Ureter (tissue), 1 donor: ENCODE results near the gene KRTAP5-8. TPM values are rescaled to one million over a fixed set of nuclear protein-coding genes. Genes with fewer than 3 reads are reported as not detected.
"Not testable (repeated sequence)": the region's sequence is repeated elsewhere in the genome, so short reads cannot be mapped to it uniquely, and the experiment has no call there.

Experiments used
- DNase-seq: peaks from one replicate; pipeline ENCODE4 v3.0.0-alpha.2; 2020; ENCODE audit warnings: low spot score
- total RNA-seq: library from RNA; stranded (reverse); gene quantifications from one replicate; pipeline ENCODE4 v1.2.4, GENCODE V29; 2023
- donor health status: DM: yes; HTN: yes; CAD: no.

KRTAP5-8 gene, protein sequence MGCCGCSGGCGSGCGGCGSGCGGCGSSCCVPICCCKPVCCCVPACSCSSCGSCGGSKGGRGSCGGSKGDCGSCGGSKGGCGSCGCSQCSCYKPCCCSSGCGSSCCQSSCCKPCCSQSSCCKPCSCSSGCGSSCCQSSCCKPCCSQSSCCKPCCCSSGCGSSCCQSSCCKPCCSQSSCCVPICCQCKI
- 5.0 TPM for total RNA-seq

GRCh38 chr11:71537977-71538665 is at the start of gene KRTAP5-8:
KRTAP5-8 (plus strand) TSS chr11:71538025; CDS start chr11:71538056, 31 bp downstream.
- DNase-seq: not testable (repeated sequence)

GRCh38 chr11:71488681-71489270 is 49.0 kb upstream of the KRTAP5-8 start:
- DNase-seq: no peak

DNA sequence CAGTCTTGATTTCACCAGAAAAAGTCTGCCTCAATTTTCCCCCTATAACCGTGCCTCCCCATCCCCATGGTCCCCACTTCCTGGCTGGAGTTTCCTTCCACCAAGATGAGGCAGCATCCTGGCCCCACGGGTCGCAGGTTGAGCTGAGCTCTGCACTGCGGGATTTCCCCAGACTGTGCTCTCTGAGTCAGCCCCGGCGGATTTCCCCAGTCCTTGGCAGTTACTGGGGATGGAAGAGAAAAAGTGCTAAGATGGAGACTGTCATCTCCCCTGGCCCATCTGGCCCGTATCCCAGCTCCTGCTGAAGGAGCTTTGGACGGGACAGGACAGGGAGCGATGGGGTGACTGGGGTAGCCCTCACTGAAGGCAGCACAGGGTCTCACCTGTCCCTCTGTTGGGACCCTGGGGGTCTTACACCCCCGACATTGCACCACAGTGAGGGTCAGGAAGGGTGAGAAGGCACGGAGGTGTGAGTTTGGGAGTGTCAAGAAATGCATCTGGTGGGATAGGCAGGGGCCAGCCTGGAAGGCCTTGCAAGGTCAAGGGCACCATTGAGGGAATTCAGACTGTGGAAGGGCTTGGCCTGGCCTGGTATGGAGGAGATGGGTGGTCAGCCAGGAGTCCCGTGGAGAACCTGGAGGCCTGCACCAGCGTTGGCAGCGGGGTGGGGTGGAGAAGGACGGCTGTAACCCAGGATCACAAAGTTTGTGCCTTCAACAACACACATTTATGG is 48.3 kb upstream of the KRTAP5-8 start:
- DNase-seq: peak; percentile 33

GRCh38 chr11:71490044-71490730 is 47.6 kb upstream of the KRTAP5-8 start:
- DNase-seq: peak; percentile 38

GRCh38 chr11:71490731-71491390 is 47.0 kb upstream of the KRTAP5-8 start:
- DNase-seq: peak; percentile 36

- DNase-seq: peak; percentile 28
Observed at GRCh38 chr11:71491531-71491930, 46.3 kb upstream of the KRTAP5-8 start.

- DNase-seq: no peak
Observed at GRCh38 chr11:71491940-71492339, 45.9 kb upstream of the KRTAP5-8 start.

DNA sequence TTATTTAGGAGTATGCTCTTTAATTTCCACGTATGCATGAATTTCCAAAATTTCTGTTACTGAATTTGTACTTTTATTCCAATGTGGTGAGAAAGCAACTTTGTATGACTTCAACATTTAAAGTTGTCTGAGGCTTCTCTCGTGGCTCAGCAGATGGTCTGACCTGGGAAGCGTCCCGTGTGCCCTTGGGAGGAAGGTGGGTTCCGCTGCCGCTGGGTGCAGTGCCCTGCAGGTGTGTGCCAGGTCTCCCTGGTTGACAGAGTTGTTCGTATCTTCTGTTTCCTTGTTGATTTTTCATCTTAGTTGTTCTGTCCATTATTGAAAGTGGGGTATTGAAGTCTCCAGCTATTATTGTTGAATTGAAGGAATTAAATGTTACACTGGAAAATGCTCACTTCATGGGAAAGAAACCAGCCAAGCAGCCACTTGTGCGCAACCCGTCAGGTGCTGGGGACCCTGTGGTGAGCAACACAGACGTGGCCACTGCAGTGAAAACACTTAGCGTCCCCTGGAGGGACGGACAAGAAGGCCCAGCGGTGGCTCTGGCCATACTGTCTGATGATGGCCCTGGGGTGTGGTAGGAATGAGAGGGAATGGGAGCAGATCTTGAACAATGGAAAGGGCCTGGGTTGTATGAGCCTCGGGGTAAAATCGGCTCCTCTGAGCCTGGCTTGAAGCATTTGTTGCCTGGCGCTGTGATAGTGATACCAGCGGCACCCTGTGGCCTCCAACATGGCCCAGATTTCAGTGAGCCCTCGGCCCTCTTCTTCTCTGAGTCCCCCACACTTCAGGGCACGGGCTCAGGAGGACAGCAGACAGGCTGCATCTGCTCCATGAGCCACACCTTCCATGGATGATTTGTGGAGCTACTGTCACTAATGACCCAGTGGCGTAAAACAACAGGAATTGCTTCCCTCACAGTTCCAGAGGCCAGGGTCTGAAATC is 42.3 kb upstream of the KRTAP5-8 start:
- peak; percentile 34 for DNase-seq

DNA sequence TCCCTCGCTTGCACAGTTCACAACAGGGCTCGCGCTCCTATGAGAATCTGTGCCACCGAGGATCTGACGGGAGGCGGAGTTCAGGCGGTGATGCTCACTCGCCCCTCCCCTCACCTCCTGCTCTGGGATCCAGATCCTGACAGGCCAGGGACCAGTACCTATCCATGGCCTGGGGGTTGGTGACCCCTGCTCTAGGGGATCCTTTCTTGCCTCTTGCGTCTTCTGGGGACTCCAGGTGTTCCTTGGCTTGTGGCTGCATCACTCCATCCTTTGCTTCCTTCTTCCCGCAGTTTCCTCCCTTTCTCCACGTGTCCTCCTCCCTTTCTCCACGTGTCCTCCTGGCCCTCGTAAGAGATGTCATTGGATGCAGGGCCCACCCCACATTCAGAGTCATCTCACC is 41.4 kb upstream of the KRTAP5-8 start:
- DNase-seq: peak; percentile 32

GRCh38 chr11:71498091-71498490 is 39.7 kb upstream of the KRTAP5-8 start:
- DNase-seq: no peak

DNA sequence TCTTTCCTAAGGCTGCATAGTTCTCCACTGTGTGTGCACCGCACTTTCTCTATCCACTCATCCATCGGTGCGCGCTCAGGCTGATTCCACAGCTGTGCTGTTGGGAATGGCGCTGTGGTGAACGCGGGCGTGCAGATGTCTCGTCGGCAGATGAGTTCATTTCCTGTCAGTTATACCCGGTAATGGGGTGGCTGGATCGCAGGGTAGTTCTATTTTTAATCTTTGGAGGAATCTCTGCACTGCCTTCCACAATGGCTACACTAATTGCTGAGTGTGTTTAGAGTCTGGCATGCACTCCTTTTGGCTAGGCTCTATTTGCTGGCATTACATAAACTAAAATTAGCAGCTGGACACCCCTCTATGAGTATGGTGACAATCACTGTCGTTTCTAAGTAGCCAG is 38.7 kb upstream of the KRTAP5-8 start:
- no peak for DNase-seq

GRCh38 chr11:71499546-71499945 is 38.3 kb upstream of the KRTAP5-8 start:
- no peak for DNase-seq

DNA sequence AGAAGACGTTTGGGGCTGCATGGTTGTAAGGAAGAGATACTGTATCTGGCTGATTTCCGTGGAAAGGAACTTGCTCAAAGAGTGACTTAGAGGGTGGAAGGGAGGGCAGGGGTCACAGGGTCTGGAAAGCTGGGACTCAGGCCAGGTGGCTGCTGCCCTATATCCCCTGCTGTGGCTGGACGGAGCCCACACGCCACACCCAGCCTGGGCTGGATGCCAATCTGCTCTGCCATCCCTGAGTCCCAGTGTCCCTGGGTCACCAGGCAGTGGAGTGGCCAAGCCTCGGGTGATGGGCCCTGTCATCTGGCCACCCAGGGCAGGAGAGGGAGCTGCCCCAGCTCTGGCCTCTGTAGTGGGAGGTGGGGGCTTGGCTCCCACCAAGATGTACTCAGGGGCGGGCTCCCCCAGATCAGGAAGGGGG is 37.2 kb upstream of the KRTAP5-8 start:
- DNase-seq: no peak

DNA sequence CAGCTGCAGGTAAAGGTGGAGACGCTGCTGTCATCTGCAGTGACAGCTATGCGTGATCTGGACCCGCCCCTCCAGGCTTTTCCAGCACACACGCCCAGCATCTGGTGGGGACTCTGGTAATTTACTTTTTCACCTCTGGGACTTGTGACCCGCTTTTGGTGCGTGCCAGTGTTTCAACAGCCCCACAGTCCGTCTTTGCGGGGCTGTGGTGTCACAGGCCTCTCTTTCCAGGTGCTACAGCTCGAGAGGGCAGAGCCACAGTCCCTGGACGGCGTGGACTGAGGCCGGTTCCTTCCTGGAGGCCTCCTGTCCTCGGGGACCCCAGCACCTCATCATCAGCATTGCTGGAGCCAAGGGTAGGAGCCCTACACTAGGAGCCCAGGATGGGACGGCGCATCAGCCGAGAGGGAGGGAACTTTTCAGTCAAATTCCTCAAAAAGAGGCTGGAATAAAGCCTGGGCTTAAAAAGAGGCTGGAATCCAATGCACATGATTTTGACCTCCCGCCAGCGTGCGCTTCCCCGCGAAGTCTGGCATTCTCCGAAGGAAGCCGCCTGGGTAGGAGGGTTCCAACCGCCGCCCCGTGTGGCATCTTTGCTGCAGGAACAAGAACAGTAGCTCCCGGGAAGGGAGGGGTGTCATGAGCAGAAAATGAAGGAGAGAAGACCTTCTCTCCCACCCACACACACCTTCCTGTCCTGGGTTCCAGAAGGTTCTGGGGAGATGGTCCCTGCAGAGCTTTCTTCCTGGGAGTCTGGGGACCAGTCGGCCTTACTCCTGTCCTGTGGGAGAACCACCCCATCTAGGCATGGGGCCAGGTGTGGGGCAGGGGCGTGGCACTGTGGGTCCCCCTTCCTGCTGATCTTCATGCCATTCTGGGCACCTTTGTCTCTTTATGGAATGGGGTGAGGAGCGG is 36.5 kb upstream of the KRTAP5-8 start:
- no peak for DNase-seq

- DNase-seq: no peak
Observed at GRCh38 chr11:71502026-71502425, 35.8 kb upstream of the KRTAP5-8 start.

GRCh38 chr11:71502871-71503435 is 34.9 kb upstream of the KRTAP5-8 start:
- no peak for DNase-seq

DNA sequence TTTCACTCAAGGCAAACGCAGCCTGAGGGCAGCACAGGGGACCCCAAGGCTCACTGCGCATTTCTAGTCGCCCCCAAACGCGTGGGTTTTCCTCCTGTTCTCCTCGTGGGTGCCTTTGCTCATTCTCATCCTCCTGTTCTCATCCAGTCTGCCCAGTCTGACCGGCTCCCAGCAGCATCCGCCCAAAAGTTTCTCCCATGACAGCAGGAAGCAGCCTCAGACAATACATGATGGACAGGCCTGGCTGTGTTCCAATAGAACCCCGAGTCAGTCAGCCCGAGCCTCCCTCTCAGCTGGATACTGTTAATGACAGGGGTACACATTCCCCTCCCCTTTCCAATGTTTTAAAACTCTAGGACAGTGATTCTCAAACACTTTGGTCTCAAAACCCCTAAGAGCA is 33.3 kb upstream of the KRTAP5-8 start:
- DNase-seq: no peak

GRCh38 chr11:71505001-71505400 is 32.8 kb upstream of the KRTAP5-8 start:
- DNase-seq: no peak

DNA sequence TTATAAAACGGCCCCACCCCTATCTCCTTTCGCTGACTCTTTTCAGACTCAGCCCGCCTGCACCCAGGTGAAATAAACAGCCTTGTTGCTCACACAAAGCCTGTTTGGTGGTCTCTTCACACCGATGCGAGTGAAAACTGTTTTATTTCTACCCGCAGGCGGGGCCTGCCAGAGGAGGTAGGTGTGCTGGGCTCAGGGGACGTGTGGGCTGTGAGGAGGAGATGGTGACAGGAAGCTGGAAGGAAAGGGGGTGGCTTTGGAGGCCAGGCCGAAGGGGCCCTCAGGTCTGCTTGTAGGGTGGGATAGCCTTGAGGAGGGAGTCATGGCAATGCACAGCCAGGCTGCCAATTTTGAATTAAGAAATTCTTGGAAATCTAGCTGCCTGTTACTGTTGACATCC is 32.0 kb upstream of the KRTAP5-8 start:
- no peak for DNase-seq
